Cardiac septum (tissue), 1 donor: ENCODE data around the gene ANKRD52. TPM values are rescaled to one million over a fixed set of nuclear protein-coding genes. Genes with fewer than 3 reads are reported as not detected.
A peak's percentile ranks its signal among the peaks of the same experiment; 100 is the strongest.
"Not testable (repeated sequence)": the region's sequence is repeated elsewhere in the genome, so short reads cannot be mapped to it uniquely, and the experiment has no call there.

Experiments used
- DNase-seq: peaks from one replicate; pipeline ENCODE4 v3.0.0-alpha.2; 2020; ENCODE audit warnings: low spot score
- intact Hi-C: fragments of 100-400 bp; cut with DNase I; formaldehyde crosslinking; loops from one replicate; pipeline ENCODE4 v1.14.0; 2022
- long read RNA-seq: library from polyadenylated mRNA; unstranded; transcript quantifications from one replicate; pipeline ENCODE4 v2.0.0, GENCODE V29; 2021
- total RNA-seq: library from RNA; stranded (reverse); fragmentation: NEBNext Ultra II Directional; extraction: Animal tissue kit (Norgen Biotek cat#: 25700); gene quantifications from one replicate; pipeline ENCODE4 v1.2.1, GENCODE V29; 2021
- donor health status: DM: no; HTN: no; CAD: no.

Gene ANKRD52
- total RNA-seq: 28.8 TPM
- long read RNA-seq, full-length matches to known transcripts: 1 of 10 reads
- long read RNA-seq, partial matches to known transcripts: 5 of 10 reads
- long read RNA-seq, other reads (novel, unspliced or antisense): 4 of 10 reads

DNA sequence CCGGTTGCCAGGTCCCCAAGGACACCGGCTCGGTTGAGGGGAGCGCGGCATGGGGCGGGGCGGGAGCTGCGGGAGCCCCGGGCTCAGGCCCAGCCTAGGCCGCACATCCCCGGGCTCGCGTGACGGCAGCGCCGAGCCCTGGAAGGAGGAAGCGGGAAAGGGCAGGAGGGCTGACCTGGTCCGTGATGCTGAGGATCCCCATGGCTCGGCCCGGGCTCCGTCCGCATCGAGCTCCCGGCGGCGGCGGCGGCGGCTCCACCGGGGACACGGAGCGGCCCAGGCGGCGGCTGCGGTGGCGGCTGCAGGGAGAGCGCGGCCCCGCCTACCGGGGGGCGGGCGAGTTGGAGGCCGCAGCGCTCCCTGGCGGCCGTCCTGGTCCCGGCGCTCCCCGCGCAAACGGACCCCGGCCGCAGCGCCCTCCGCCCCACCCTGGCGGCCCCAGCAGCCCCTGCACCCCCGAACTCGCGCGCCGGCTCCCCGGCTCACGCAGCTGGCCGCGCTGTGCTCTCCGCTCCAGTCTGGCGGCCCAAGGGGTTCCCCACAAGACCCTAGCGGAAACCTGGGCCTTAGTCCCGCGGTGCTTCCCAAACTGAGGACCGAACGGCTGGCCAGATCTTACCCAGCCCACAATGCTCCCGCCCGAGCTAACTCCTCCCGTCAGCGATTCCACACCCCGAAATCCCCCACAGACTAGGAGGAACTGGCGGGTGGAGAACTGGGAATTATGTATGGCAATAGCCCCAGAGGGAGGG, at the start of gene ANKRD52:
ANKRD52 (minus strand) TSS at position 317 of the 752 bp plus-strand sequence; CDS start at position 202, 115 bp downstream.
- DNase-seq: peak; percentile 90
- intact Hi-C loops: loop anchor here (5.0 kb wide), 2 partner anchors 36 to 136 kb away; partner anchors contain the start of genes NABP2 and RNF41

GRCh38 chr12:56307221-56307965, 49.2 kb upstream of the ANKRD52 start:
- intact Hi-C loops: no loop called here

DNA sequence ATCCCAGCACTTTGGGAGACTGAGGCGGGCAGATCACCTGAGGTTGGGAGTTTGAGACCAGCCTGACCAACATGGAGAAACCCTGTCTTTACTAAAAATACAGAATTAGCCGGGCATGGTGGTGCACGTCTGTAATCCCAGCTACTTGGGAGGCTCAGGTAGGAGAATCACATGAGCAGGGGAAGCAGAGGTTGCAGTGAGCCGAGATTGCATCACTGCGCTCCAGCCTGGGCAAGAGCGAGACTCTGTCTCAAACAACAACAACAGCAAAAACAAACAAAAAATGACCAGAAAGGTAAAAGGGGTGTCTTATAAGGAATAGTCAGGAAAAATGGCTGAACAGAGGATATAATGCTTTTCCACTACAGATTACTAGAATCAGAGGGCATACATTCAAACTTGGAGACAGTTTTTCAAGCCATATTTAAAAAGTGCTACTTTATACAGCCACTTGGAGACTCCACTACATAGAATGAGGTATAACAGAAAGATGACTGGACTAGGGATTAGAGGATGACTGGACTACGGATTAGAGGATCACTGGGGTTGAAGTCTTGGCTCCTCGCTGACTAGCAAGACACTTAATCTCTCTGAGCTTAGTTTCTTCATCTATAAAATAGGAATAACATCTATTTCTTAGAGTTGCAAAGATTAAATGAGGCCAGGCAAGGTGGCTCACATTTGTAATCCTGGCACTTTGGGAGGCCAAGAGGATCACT, 46.8 kb upstream of the ANKRD52 start:
- intact Hi-C loops: no loop called here
- DNase-seq: no peak

More at GRCh38 chr12:56307221-56307965, 49.2 kb upstream of the ANKRD52 start:
- no peak for DNase-seq

GRCh38 chr12:56304276-56304675, 46.1 kb upstream of the ANKRD52 start:
- intact Hi-C loops: no loop called here
- DNase-seq: no peak

- no peak for DNase-seq
- intact Hi-C loops: loop anchor here (2.0 kb wide), 1 partner anchor 34 kb away; the partner anchor contains the start of gene COQ10A
These were observed 42.7 kb upstream of the ANKRD52 start for GRCh38 chr12:56300644-56301464.

DNA sequence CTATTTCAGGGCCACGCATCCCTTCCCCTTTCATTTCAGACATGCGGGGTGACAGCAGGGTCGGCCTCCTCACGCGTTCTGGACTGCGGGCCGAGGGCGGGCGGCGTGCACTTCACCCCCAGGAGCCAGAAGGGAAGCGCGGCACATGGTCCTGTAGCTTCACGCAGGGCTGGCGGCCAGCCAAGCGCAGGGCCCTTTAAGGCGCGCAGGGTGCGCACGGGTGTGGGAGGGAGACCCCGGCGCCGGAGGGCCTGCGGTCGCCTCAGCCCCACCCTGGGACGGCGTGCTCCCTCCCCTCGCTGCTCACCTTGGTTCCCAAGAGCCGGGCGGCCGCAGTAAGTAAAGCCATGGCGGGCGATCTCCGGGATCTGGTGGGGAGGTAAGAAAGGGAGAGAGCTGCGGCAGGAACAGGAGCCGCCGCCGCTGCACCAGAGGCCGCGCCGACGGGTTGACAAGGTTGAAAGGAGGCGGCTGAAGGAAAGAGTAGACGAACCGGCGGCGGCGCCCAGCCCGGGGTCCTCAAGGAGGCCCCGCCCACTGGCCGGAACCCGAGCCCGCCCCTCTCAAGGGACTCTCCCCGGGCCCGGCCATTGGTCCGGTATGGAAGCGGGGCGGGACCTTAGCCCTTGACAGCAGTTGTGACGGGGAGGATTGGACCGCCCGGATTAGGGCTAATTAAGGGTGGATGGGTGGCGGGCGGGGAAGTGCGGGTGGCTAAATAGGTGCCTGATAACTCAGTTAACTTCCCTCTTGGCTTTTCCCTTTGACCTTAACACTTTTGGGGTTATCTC, 41.9 kb upstream of the ANKRD52 start, which contains the start of gene CS:
CS (minus strand) TSS at position 478 of the 791 bp plus-strand sequence; CDS start at position 349, 129 bp downstream.
- DNase-seq: peak; percentile 100
- intact Hi-C loops: loop anchor here (2.0 kb wide), 1 partner anchor 33 kb away; the partner anchor contains the start of gene COQ10A

DNA sequence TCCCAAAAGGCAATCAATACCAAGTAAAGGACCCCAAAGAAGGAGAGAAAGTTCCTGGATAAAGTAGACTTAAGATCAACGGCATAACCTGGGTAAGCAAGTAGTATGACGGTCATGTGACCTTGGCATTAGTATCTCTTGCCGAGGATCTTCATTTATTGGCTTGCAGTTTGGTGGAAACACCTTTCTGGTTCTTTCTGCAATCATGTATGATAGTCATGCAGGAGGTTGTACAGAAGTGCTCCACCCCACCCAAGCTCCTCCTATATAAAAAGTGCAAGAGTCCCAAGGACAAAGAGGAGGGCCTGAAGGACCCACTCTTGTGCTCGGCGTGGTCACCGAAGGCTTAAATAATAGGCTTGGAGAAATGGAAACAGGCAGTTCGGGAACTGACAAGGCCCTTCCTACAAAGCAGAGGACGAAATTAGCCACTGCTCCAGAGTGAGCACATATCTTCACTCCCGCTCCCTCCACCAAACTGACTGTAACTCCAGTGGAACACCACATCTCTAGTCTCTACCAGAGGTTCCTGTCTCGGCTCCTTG, 41.2 kb upstream of the ANKRD52 start:
- intact Hi-C loops: no loop called here
- DNase-seq: no peak

GRCh38 chr12:56298828-56299227, 40.6 kb upstream of the ANKRD52 start:
- intact Hi-C loops: no loop called here
- no peak for DNase-seq

DNA sequence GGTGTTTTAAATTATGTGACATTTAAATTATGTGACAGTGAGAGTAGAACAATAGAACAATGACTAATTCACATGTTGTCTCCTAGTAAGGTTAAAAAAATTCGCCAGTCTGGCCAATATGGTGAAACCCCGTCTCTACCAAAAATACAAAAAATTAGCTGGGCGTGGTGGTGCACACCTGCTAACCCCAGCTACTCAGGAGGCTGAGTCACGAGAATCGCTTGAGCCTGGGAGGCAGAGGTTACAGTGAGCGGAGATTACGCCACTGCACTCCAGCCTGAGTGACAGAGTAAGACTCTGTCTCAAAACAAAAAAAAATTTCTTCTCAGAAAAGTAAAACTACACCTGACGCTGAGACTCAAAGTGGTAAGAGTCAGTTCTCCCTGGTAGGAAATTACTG, 39.2 kb upstream of the ANKRD52 start:
- no peak for DNase-seq
- intact Hi-C loops: no loop called here

DNA sequence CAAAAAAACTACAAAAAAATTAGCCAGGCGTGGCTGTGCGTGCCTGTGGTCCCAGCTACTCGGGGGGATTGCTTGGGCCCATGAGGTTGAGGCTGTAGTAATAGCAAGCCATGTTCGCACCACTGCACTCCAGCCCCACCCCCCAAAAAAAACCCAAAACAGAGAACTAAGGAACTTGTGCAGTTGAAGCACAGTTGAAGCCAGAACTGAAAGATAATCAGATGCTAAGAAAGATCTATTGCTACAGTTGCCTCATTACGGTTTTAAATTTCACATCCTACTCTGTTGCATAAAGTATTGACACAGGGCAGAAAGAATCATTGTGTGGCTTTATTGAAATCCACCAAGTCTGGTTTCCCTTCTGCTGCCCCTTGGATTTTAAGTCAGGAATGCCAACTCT, 38.1 kb upstream of the ANKRD52 start:
- DNase-seq: no peak
- intact Hi-C loops: no loop called here

GRCh38 chr12:56293795-56294194, 35.6 kb upstream of the ANKRD52 start:
- DNase-seq: no peak
- intact Hi-C loops: no loop called here

DNA sequence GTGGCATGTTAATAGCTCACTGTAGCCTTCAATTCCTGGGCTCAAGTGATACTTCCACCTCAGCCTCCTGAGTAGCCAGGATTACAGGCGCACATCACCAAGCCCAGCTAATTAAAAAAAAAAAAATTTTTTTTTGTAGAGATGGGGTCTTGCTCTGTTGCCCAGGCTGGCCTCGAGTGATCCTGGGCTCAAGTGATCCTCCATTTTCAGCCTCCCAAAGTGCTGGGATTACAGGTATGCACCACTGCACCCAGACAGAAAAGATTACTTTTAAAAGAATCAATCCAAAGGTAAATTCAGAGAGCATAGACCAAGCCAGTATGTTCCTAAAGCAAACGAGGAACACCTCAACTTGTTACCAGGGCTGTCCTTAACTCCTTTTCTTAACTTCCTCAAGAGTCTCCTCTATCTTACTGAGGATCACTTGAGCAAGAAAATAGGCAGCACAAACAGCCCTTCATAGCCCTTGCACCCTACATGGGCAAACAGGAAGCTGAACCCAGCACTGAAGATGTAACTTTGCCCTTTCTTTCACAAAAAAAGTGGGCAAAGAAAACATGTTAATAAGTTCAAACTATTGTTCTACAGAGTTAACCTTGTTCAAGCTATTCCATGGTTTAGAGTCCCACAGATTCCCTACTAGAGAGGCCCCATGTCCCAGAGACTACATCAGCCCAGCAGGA, 30.7 kb upstream of the ANKRD52 start:
- no peak for DNase-seq
- intact Hi-C loops: no loop called here

DNA sequence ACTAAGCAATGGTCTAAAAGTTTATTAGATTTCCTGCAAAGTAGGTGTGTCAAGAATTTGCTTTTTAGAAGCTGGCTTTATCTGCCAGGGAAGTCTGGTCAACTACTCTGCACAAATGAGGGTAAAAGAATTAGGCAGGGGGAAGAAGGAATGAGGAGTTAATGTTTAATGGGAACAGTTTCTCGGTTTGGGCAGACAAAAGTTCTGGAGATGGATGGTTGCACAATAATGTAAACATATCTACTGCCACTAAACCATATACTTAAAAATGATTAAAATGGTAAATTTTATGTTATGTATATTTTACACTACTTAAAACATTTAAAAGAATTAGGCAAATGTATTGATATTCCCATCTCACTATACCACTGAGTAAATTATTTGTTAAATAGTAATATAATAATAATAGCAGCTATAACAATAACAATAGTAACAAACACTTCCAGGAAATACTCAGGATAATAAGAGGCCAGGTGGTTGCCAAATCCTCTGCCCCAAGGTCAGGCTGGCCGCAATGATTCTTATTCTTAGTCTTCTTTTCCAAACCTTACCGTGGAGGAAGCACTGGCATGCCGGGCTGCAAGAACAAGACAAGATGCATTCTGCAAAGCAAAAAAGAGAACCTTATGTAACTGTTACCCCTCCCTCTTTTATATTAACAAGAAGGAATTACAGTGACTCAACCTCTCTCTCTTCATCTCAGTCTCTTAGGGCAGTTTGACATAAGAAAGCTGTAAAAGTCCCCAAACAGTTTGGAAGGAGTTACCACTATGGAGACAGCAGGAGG, 28.1 kb upstream of the ANKRD52 start:
- no peak for DNase-seq
- intact Hi-C loops: no loop called here

GRCh38 chr12:56284263-56284662, 26.1 kb upstream of the ANKRD52 start:
- DNase-seq, intact Hi-C loops: not testable (repeated sequence)

GRCh38 chr12:56282579-56282978, 24.4 kb upstream of the ANKRD52 start:
- DNase-seq: no peak
- intact Hi-C loops: no loop called here

- intact Hi-C loops: no loop called here
- DNase-seq: no peak
These were observed 23.8 kb upstream of the ANKRD52 start for GRCh38 chr12:56282030-56282429.
